K562 (cell line): Measurements from ENCODE around the gene SRPK1. TPM values are rescaled to one million over a fixed set of nuclear protein-coding genes. Genes with fewer than 3 reads are reported as not detected.

Experiments
- ARID1B ChIP-seq: fragments of 450-650 bp; IDR thresholded peaks from 2 replicates; pipeline ENCODE4 v1.6.1; 2016; ENCODE audit warnings: antibody characterized with exemption, mild to moderate bottlenecking, inconsistent platforms
- BCOR ChIP-seq: fragments of 450-650 bp; IDR thresholded peaks from 2 replicates; pipeline ENCODE4 v1.6.1; 2016
- ELF4 ChIP-seq: fragments of 450-650 bp; formaldehyde crosslinking; IDR thresholded peaks from 2 replicates; pipeline ENCODE4 v1.4.0; 2022; ENCODE audit warnings: missing genetic modification characterization
- FOXM1 ChIP-seq, 2 experiments: fragments of 450-650 bp in 1 of 2; sonication (generic) in 1 of 2; formaldehyde crosslinking in 1 of 2; IDR thresholded peaks; 2 replicates each; pipeline versions ENCODE4 v1.6.1 to v1.9.0; 2017 to 2022; ENCODE audit warnings: low read depth in 2 of 2, mild to moderate bottlenecking in 2 of 2, missing genetic modification reagents in 1 of 2, moderate library complexity in 1 of 2
- HNRNPH1 ChIP-seq: fragments of 200-400 bp; formaldehyde crosslinking; optimal IDR thresholded peaks from 2 replicates; pipeline ENCODE3; 2017; ENCODE audit warnings: low read depth, mild to moderate bottlenecking, low read length, moderate library complexity
- SIN3A ChIP-seq, 2 experiments: fragments of 150-350 bp in 1 of 2; IDR thresholded peaks; 2 replicates each; pipeline ENCODE4 v1.6.1; 2011 to 2016; ENCODE audit warnings: borderline replicate concordance in 2 of 2, low read depth in 2 of 2, low read length in 2 of 2, mild to moderate bottlenecking in 2 of 2, moderate library complexity in 2 of 2; ENCODE audit not compliant: control insufficient read depth in 1 of 2
- SMAD2 ChIP-seq: fragments of 150-350 bp; IDR thresholded peaks from 2 replicates; pipeline ENCODE4 v1.6.1; 2014; ENCODE audit warnings: low read depth, mild to moderate bottlenecking, low read length
- SMC3 ChIP-seq: conservative IDR thresholded peaks from 2 replicates; pipeline ENCODE4 v1.6.1; 2011; ENCODE audit warnings: low read depth, low read length, improper control_type of control experiment; ENCODE audit not compliant: insufficient read depth
- USF1 ChIP-seq: sonication (generic); formaldehyde crosslinking; IDR thresholded peaks from 2 replicates; pipeline ENCODE4 v1.9.0; 2022; ENCODE audit warnings: mild to moderate bottlenecking, missing genetic modification reagents
- ZNF280B ChIP-seq: fragments of 250-450 bp; sonication (Bioruptor Pico); IDR thresholded peaks from 2 replicates; pipeline ENCODE4 v1.5.1; 2021; ENCODE audit warnings: mild to moderate bottlenecking
- ZNF561 ChIP-seq: fragments of 450-650 bp; formaldehyde crosslinking; conservative IDR thresholded peaks from 2 replicates; pipeline ENCODE4 v1.4.0; 2020; ENCODE audit warnings: mild to moderate bottlenecking, moderate library complexity
- ZNF76 ChIP-seq: fragments of 250-450 bp; sonication (Bioruptor Pico); IDR thresholded peaks from 2 replicates; pipeline ENCODE4 v1.4.0; 2020; ENCODE audit warnings: mild to moderate bottlenecking, moderate library complexity, borderline replicate concordance
- ZNF764 ChIP-seq: fragments of 250-450 bp; sonication (Bioruptor Pico); IDR thresholded peaks from 2 replicates; pipeline ENCODE4 v1.4.0; 2020; ENCODE audit warnings: low read depth, mild to moderate bottlenecking, moderate library complexity
- polyA plus RNA-seq, 8 experiments: library from polyadenylated mRNA; depleted of rRNA in 4 of 8; stranded (reverse) in 5 of 8; unstranded in 3 of 8; fragments of >200 nt; fragmentation: Nextera tagmentation in 2 of 8; fragmentation: Illumina TruSeq in 1 of 8; extraction: Ambion mirVana in 2 of 8; extraction: Trizol in 1 of 8; gene quantifications; 2 replicates each; pipeline versions ENCODE4 v1.2.1 to v1.2.3, GENCODE V29; 2011 to 2014; ENCODE audit warnings: inconsistent platforms in 1 of 8, missing spikeins in 1 of 8
- total RNA-seq, 7 experiments: library from RNA; depleted of rRNA in 6 of 7; stranded (reverse); fragments of >200 nt in 6 of 7; fragmentation: Illumina TruSeq in 2 of 7; extraction: Trizol in 2 of 7; gene quantifications; 2 replicates each; pipeline versions ENCODE4 v1.2.1 to v1.2.3, GENCODE V29; 2011 to 2021; ENCODE audit warnings: low replicate concordance in 1 of 7
- TF ChIP-seq, protein P1 (sequence below): fragments of 200-800 bp; sonication (Bioruptor generic); IDR thresholded peaks from 2 replicates; pipeline ENCODE4 v1.6.1; 2017; ENCODE audit warnings: missing genetic modification characterization, missing compliant biosample characterization
- TF ChIP-seq, protein P2 (sequence below): fragments of 250-450 bp; sonication (Bioruptor Pico); IDR thresholded peaks from 2 replicates; pipeline ENCODE4 v1.8.0; 2022; ENCODE audit warnings: inconsistent platforms, mild to moderate bottlenecking, moderate library complexity, borderline replicate concordance
- TF ChIP-seq, protein P3 (sequence below): sonication (generic); formaldehyde crosslinking; IDR thresholded peaks from 2 replicates; pipeline ENCODE4 v1.8.0; 2023; ENCODE audit warnings: mild to moderate bottlenecking, missing genetic modification reagents

SRPK1 gene
- total and polyA plus RNA-seq, 9 of the 15 experiments (the other 6 are each of a cell fraction or from before 2014, with no cell fraction given), result 99.6 to 185 (median 159) TPM

- TF ChIP-seq, protein P1, sequence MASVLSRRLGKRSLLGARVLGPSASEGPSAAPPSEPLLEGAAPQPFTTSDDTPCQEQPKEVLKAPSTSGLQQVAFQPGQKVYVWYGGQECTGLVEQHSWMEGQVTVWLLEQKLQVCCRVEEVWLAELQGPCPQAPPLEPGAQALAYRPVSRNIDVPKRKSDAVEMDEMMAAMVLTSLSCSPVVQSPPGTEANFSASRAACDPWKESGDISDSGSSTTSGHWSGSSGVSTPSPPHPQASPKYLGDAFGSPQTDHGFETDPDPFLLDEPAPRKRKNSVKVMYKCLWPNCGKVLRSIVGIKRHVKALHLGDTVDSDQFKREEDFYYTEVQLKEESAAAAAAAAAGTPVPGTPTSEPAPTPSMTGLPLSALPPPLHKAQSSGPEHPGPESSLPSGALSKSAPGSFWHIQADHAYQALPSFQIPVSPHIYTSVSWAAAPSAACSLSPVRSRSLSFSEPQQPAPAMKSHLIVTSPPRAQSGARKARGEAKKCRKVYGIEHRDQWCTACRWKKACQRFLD (CRISPR knock-in tag), result peak; percentile 68; the same call in 1 of the 2 replicates
- TF ChIP-seq, protein P2, sequence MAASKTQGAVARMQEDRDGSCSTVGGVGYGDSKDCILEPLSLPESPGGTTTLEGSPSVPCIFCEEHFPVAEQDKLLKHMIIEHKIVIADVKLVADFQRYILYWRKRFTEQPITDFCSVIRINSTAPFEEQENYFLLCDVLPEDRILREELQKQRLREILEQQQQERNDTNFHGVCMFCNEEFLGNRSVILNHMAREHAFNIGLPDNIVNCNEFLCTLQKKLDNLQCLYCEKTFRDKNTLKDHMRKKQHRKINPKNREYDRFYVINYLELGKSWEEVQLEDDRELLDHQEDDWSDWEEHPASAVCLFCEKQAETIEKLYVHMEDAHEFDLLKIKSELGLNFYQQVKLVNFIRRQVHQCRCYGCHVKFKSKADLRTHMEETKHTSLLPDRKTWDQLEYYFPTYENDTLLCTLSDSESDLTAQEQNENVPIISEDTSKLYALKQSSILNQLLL, result no peak
- TF ChIP-seq USF1 (CRISPR knock-in tag) (peak; percentile 38; the same call in 1 of the 2 replicates), SMAD2 (no peak), ARID1B (no peak), ZNF561 (CRISPR knock-in tag) (no peak), SMC3 (no peak), ZNF764 (CRISPR knock-in tag) (no peak), BCOR (peak; percentile 20; the same call in 1 of the 2 replicates), ELF4 (CRISPR knock-in tag) (no peak), ZNF76 (no peak), FOXM1 (IDR thresholded peaks at IDR 0.05; ENCODE audit: low read depth) (no peak), FOXM1 (CRISPR knock-in tag; IDR thresholded peaks at IDR 0.05; ENCODE audit: low read depth) (0 out of 2 replicates have a peak, but pooled peaks have one; percentile 36), HNRNPH1 (no peak), SIN3A (IDR thresholded peaks at IDR 0.05; ENCODE audit: borderline replicate concordance in 2 of 2, control insufficient read depth in 1 of 2, low read depth in 2 of 2, low read length in 2 of 2) (peak; percentile 66 to 76; a peak in 1 of 4 replicates), ZNF280B (CRISPR knock-in tag) (no peak)
- TF ChIP-seq, protein P3, sequence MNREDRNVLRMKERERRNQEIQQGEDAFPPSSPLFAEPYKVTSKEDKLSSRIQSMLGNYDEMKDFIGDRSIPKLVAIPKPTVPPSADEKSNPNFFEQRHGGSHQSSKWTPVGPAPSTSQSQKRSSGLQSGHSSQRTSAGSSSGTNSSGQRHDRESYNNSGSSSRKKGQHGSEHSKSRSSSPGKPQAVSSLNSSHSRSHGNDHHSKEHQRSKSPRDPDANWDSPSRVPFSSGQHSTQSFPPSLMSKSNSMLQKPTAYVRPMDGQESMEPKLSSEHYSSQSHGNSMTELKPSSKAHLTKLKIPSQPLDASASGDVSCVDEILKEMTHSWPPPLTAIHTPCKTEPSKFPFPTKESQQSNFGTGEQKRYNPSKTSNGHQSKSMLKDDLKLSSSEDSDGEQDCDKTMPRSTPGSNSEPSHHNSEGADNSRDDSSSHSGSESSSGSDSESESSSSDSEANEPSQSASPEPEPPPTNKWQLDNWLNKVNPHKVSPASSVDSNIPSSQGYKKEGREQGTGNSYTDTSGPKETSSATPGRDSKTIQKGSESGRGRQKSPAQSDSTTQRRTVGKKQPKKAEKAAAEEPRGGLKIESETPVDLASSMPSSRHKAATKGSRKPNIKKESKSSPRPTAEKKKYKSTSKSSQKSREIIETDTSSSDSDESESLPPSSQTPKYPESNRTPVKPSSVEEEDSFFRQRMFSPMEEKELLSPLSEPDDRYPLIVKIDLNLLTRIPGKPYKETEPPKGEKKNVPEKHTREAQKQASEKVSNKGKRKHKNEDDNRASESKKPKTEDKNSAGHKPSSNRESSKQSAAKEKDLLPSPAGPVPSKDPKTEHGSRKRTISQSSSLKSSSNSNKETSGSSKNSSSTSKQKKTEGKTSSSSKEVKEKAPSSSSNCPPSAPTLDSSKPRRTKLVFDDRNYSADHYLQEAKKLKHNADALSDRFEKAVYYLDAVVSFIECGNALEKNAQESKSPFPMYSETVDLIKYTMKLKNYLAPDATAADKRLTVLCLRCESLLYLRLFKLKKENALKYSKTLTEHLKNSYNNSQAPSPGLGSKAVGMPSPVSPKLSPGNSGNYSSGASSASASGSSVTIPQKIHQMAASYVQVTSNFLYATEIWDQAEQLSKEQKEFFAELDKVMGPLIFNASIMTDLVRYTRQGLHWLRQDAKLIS (CRISPR knock-in tag), result peak; percentile 12; the same call in 1 of the 2 replicates
Observed at GRCh38 chr6:35919827-35920751, 809 bp downstream of the SRPK1 start (continued).
